HepG2 (cell line): ENCODE measurements around the gene CFAP61. TPM values are rescaled to one million over a fixed set of nuclear protein-coding genes. Genes with fewer than 3 reads are reported as not detected.

ENCODE experiments used
- ATAC-seq: fragments of 200-7000 bp; cut with Tn5 transposase; 3 replicates; pipeline ENCODE4 v1.9.1; 2020; ENCODE audit warnings: mild to moderate bottlenecking, moderate library complexity
- BruUV-seq: library from RNA; stranded (reverse); fragments of 400-500 nt; replicated peaks from 2 replicates; lab custom pipeline; 2021; lab: Mats Ljungman, UMichigan
- CTCF ChIA-PET: fragments of 300-600 bp; formaldehyde crosslinking; extraction: SDS; loops from one replicate; lab custom pipeline; 2021; ENCODE audit warnings: low total read pairs, inconsistent platforms, low intra/inter-chr PET ratio; lab: Yijun Ruan, JAX
- POLR2A ChIA-PET: fragments of 350-600 bp; sonication (Branson Sonifier 250); formaldehyde crosslinking; loops from one replicate; lab custom pipeline; 2020; ENCODE audit warnings: antibody characterized with exemption, inconsistent platforms; lab: Yijun Ruan, JAX
- DNase-seq: peaks from one replicate; pipeline ENCODE4 v3.0.0-alpha.2; 2015; ENCODE audit warnings: low spot score
- FAIRE-seq: peaks from 3 replicates; lab custom pipeline; 2011; peaks lifted over from hg19 to GRCh38; lab: Jason Lieb, UNC
- H2AFZ ChIP-seq: one replicate; pipeline ENCODE4 v1.6.1; 2011; ENCODE audit warnings: low read length, inconsistent platforms
- H3K27ac ChIP-seq: fragments of 300-600 bp; 3 replicates; pipeline ENCODE4 v1.8.0; 2011; ENCODE audit warnings: mixed run types, mild to moderate bottlenecking, mixed read lengths, low read length, inconsistent platforms; ENCODE audit not compliant: insufficient read depth; ENCODE audit errors: extremely low read length
- H3K27me3 ChIP-seq, 2 experiments: fragments of 200-600 bp in 1 of 2; 2 replicates in 1 of 2; 3 replicates in 1 of 2; pipeline versions ENCODE4 v1.6.0 to v1.8.0; 2011; ENCODE audit warnings: low read length in 2 of 2, mild to moderate bottlenecking in 2 of 2, moderate library complexity in 2 of 2, inconsistent platforms in 1 of 2; ENCODE audit not compliant: insufficient read depth in 2 of 2, control insufficient read depth in 1 of 2
- H3K36me3 ChIP-seq, 2 experiments: fragments of 200-600 bp in 1 of 2; replicated peaks in 1 of 2; 2 replicates in 1 of 2; 3 replicates in 1 of 2; pipeline versions ENCODE4 v1.5.1 to v1.8.0; 2011; ENCODE audit warnings: low read length in 2 of 2, inconsistent platforms in 1 of 2; ENCODE audit not compliant: insufficient read depth in 2 of 2, control insufficient read depth in 1 of 2
- H3K4me1 ChIP-seq: 2 replicates; pipeline ENCODE4 v1.5.1; 2012; ENCODE audit warnings: low read length, inconsistent platforms; ENCODE audit not compliant: insufficient read depth
- H3K4me2 ChIP-seq: 2 replicates; pipeline ENCODE4 v1.6.0; 2011; ENCODE audit warnings: low read depth, low read length, inconsistent platforms
- H3K4me3 ChIP-seq, 3 experiments: fragments of 200-600 bp in 1 of 3; sonication (generic), shearing (Covaris generic) in 1 of 3; replicated peaks in 1 of 3; 2 replicates each; pipeline ENCODE4 v1.5.1; 2011 to 2016; ENCODE audit warnings: low read length in 3 of 3, inconsistent platforms in 2 of 3, low read depth in 2 of 3, mild to moderate bottlenecking in 2 of 3, control low read depth in 1 of 3, mixed read lengths in 1 of 3; ENCODE audit not compliant: insufficient read depth in 1 of 3
- H3K79me2 ChIP-seq: one replicate; pipeline ENCODE4 v1.6.1; 2011; ENCODE audit warnings: low read length, inconsistent platforms; ENCODE audit not compliant: insufficient read depth
- H3K9ac ChIP-seq: 2 replicates; pipeline ENCODE4 v1.6.0; 2011; ENCODE audit warnings: mild to moderate bottlenecking, low read depth, low read length, inconsistent platforms; ENCODE audit not compliant: insufficient read depth
- H3K9me3 ChIP-seq: 2 replicates; pipeline ENCODE4 v1.5.1; 2012; ENCODE audit warnings: mild to moderate bottlenecking, low read length
- H4K20me1 ChIP-seq: 2 replicates; pipeline ENCODE4 v1.6.0; 2011; ENCODE audit warnings: inconsistent platforms, mild to moderate bottlenecking, low read length, moderate library complexity; ENCODE audit not compliant: insufficient read depth
- AGO1 ChIP-seq: fragments of 200-400 bp; formaldehyde crosslinking; IDR thresholded peaks from 2 replicates; pipeline ENCODE4 v1.6.1; 2017; ENCODE audit warnings: mild to moderate bottlenecking, low read depth, low read length, moderate library complexity; ENCODE audit not compliant: poor library complexity, severe bottlenecking
- HNF1B ChIP-seq: sonication (generic); formaldehyde crosslinking; IDR thresholded peaks from 2 replicates; pipeline ENCODE4 v1.5.1; 2020; ENCODE audit warnings: mild to moderate bottlenecking, moderate library complexity, missing genetic modification reagents
- IKZF4 ChIP-seq: sonication (generic); formaldehyde crosslinking; IDR thresholded peaks from 2 replicates; pipeline ENCODE4 v1.5.1; 2020; ENCODE audit warnings: borderline replicate concordance, mild to moderate bottlenecking, low read depth, missing genetic modification reagents; ENCODE audit errors: not compliant biosample characterization
- MLX ChIP-seq: IDR thresholded peaks from 2 replicates; pipeline ENCODE4 v1.6.1; 2016
- POLR2G ChIP-seq: fragments of 200-400 bp; formaldehyde crosslinking; IDR thresholded peaks from 2 replicates; pipeline ENCODE4 v1.6.1; 2018; ENCODE audit warnings: mild to moderate bottlenecking, low read depth, low read length, moderate library complexity
- WGBS: methylation state at CpG from one replicate; pipeline ENCODE4 v1.1.6; 2017; ENCODE audit warnings: low lambda C conversion rate; 5-methylcytosine and 5-hydroxymethylcytosine counted together
- in situ Hi-C: cut with HindIII; loops from 2 replicates; pipeline ENCODE4 v1.10.0; 2017; ENCODE audit warnings: low pct_unique_long_range_greater_than_20kb; ENCODE audit not compliant: extremely low pct_ligation_motif_present
- intact Hi-C: fragments of 100-400 bp; cut with micrococcal nuclease; formaldehyde crosslinking; loops from one replicate; pipeline ENCODE4 v1.10.0; 2022; ENCODE audit not compliant: unreplicated experiment
- polyA plus RNA-seq, 8 experiments: library from polyadenylated mRNA; depleted of rRNA in 3 of 8; stranded (reverse) in 7 of 8; unstranded in 1 of 8; fragments of >200 nt; fragmentation: Illumina TruSeq in 4 of 8; extraction: Trizol in 4 of 8; gene quantifications; 2 replicates each; pipeline versions ENCODE4 v1.2.1 to v1.2.3, GENCODE V29; 2011 to 2016; ENCODE audit warnings: low read depth in 4 of 8, missing spikeins in 1 of 8, mixed read lengths in 1 of 8; ENCODE audit not compliant: insufficient read depth in 1 of 8
- total RNA-seq, 5 experiments: library from RNA; depleted of rRNA; stranded (reverse); fragments of >200 nt; fragmentation: Illumina TruSeq; extraction: Trizol; gene quantifications; 2 replicates each; pipeline ENCODE4 v1.2.3, GENCODE V29; 2016; ENCODE audit warnings: low read depth in 1 of 5

Gene CFAP61
- total and polyA plus RNA-seq, 2 of the 13 experiments (the other 11 are each of a cell fraction or from before 2014, with no cell fraction given), result 0.27 TPM; not detected in 1

GRCh38 chr20:20261159-20261558, 208.8 kb downstream of the CFAP61 start:
- FAIRE-seq, result no peak

More at GRCh38 chr20:20261159-20261558, 208.8 kb downstream of the CFAP61 start:
- intact Hi-C loops (no loop called here), in situ Hi-C loops (no loop called here)
- Histone ChIP-seq H3K27me3 (peaks cover 0 to 4% of the 10 kb centered on the region in 2 experiments; a peak in 1 of 5 replicates), H3K9ac (no peak overlapping the region), H3K4me1 (no peaks in the 10 kb centered on the region), H4K20me1 (no peaks in the 10 kb centered on the region), H3K4me2 (no peak overlapping the region), H3K4me3 (no peak overlapping the region), H3K79me2 (no peaks in the 10 kb centered on the region), H3K9me3 (no peaks in the 10 kb centered on the region), H3K27ac (no peak overlapping the region), H2AFZ (no peak overlapping the region), H3K36me3 (no peaks in the 10 kb centered on the region)
- no TSS peak for BruUV-seq
- CTCF ChIA-PET, result no interaction called here
- POLR2A ChIA-PET, result no interaction called here
- ATAC-seq (no peak), DNase-seq (no peak)
- TF ChIP-seq IKZF4 (CRISPR knock-in tag) (no peak), MLX (no peak), HNF1B (no peak), POLR2G (no peak), AGO1 (no peak)
- 20% methylated on average over 1 of the region's 1 CpG for WGBS
